Measurements from ENCODE around the gene RAPGEFL1.
"Not testable (repeated sequence)": the region's sequence is repeated elsewhere in the genome, so short reads cannot be mapped to it uniquely, and the experiment has no call there.

The RAPGEFL1 gene

GRCh38 chr17:40174514-40174913 lies 2.8 kb upstream of the RAPGEFL1 start:
- no peak for DNase-seq (ENCODE audit: low read depth in 2 of 3, low spot score in 2 of 3)

- no peak for DNase-seq (ENCODE audit: low read depth in 2 of 3, low spot score in 2 of 3)
These were observed 1.1 kb upstream of the RAPGEFL1 start for GRCh38 chr17:40175928-40176753.

- DNase-seq (ENCODE audit: low read depth in 2 of 3, low spot score in 2 of 3) = no peak
These were observed 538 bp upstream of the RAPGEFL1 start for GRCh38 chr17:40176754-40177110.

GRCh38 chr17:40178021-40178601 lies 841 bp downstream of the RAPGEFL1 start:
- no peak for DNase-seq (ENCODE audit: low read depth in 2 of 3, low spot score in 2 of 3)

GRCh38 chr17:40178660-40179059 lies 1.4 kb downstream of the RAPGEFL1 start:
- DNase-seq (ENCODE audit: low read depth in 2 of 3, low spot score in 2 of 3) = no peak

- no peak for DNase-seq (ENCODE audit: low read depth in 2 of 3, low spot score in 2 of 3)
These were observed 2.8 kb downstream of the RAPGEFL1 start for GRCh38 chr17:40179923-40180659.

- no peak for DNase-seq (ENCODE audit: low read depth in 2 of 3, low spot score in 2 of 3)
These were observed 3.4 kb downstream of the RAPGEFL1 start for GRCh38 chr17:40180694-40181093.

- no peak for DNase-seq (ENCODE audit: low read depth in 2 of 3, low spot score in 2 of 3)
These were observed 3.9 kb downstream of the RAPGEFL1 start for GRCh38 chr17:40181205-40181604.

- no peak for DNase-seq (ENCODE audit: low read depth in 2 of 3, low spot score in 2 of 3)
These were observed 5.3 kb downstream of the RAPGEFL1 start for GRCh38 chr17:40182606-40183005.

- DNase-seq (ENCODE audit: low read depth in 2 of 3, low spot score in 2 of 3) = no peak
These were observed 10.0 kb downstream of the RAPGEFL1 start for GRCh38 chr17:40187238-40187637.

- DNase-seq (ENCODE audit: low read depth in 2 of 3, low spot score in 2 of 3) = no peak
These were observed 11.4 kb downstream of the RAPGEFL1 start for GRCh38 chr17:40188694-40189093.

GRCh38 chr17:40190197-40191021 lies 13.1 kb downstream of the RAPGEFL1 start:
- no peak for DNase-seq (ENCODE audit: low read depth in 2 of 3, low spot score in 2 of 3)

- DNase-seq (ENCODE audit: low read depth in 2 of 3, low spot score in 2 of 3) = peak; percentile 27 to 54 (median 38)
These were observed 14.3 kb downstream of the RAPGEFL1 start for GRCh38 chr17:40191237-40192208.

- no peak for DNase-seq (ENCODE audit: low read depth in 2 of 3, low spot score in 2 of 3)
These were observed 15.7 kb downstream of the RAPGEFL1 start for GRCh38 chr17:40192961-40193360.

- DNase-seq (ENCODE audit: low read depth in 2 of 3, low spot score in 2 of 3) = no peak
These were observed 17.6 kb downstream of the RAPGEFL1 start for GRCh38 chr17:40194821-40195220.

GRCh38 chr17:40197550-40197949 lies 20.3 kb downstream of the RAPGEFL1 start:
- no peak for DNase-seq (ENCODE audit: low read depth in 2 of 3, low spot score in 2 of 3)

GRCh38 chr17:40197965-40198456 lies 20.7 kb downstream of the RAPGEFL1 start:
- DNase-seq (ENCODE audit: low read depth in 2 of 3, low spot score in 2 of 3) = not testable (repeated sequence)

- DNase-seq (ENCODE audit: low read depth in 2 of 3, low spot score in 2 of 3) = no peak
These were observed 21.3 kb downstream of the RAPGEFL1 start for GRCh38 chr17:40198576-40198975.

- no peak for DNase-seq (ENCODE audit: low read depth in 2 of 3, low spot score in 2 of 3)
These were observed 25.9 kb downstream of the RAPGEFL1 start for GRCh38 chr17:40203131-40203530.

GRCh38 chr17:40206193-40206592 lies 28.9 kb downstream of the RAPGEFL1 start:
- not testable (repeated sequence) for DNase-seq (ENCODE audit: low read depth in 2 of 3, low spot score in 2 of 3)
